Stimulated activated naive CD4-positive, alpha-beta T cell treated with Interleukin-2 at 50 U/mL for 16 hours (primary cell): ENCODE results near the gene SDK1.
"Not testable (repeated sequence)": the region's sequence is repeated elsewhere in the genome, so short reads cannot be mapped to it uniquely, and the experiment has no call there.

Experiments used
- DNase-seq: peaks from one replicate; lab custom pipeline; 2025; lab: John Stamatoyannopoulos, UW

SDK1 gene

GRCh38 chr7:4227105-4228010 is 926.3 kb downstream of the SDK1 start:
- DNase-seq: no peak

GRCh38 chr7:4230352-4230751 is 929.3 kb downstream of the SDK1 start:
- no peak for DNase-seq

- DNase-seq: no peak
Measured at GRCh38 chr7:4233146-4233545, 932.1 kb downstream of the SDK1 start.

GRCh38 chr7:4233621-4234497 is 932.8 kb downstream of the SDK1 start:
- no peak for DNase-seq

GRCh38 chr7:4234498-4234855 is 933.4 kb downstream of the SDK1 start:
- DNase-seq: no peak

- no peak for DNase-seq
Measured at GRCh38 chr7:4234886-4235285, 933.8 kb downstream of the SDK1 start.

- DNase-seq: no peak
Measured at GRCh38 chr7:4235596-4235995, 934.5 kb downstream of the SDK1 start.

GRCh38 chr7:4236389-4236788 is 935.3 kb downstream of the SDK1 start:
- no peak for DNase-seq

GRCh38 chr7:4236873-4237272 is 935.8 kb downstream of the SDK1 start:
- not testable (repeated sequence) for DNase-seq

GRCh38 chr7:4237296-4238235 is 936.5 kb downstream of the SDK1 start:
- DNase-seq: no peak

- DNase-seq: no peak
Measured at GRCh38 chr7:4238861-4239260, 937.8 kb downstream of the SDK1 start.

GRCh38 chr7:4240042-4240441 is 939.0 kb downstream of the SDK1 start:
- DNase-seq: no peak

GRCh38 chr7:4240520-4241303 is 939.7 kb downstream of the SDK1 start:
- no peak for DNase-seq

- no peak for DNase-seq
Measured at GRCh38 chr7:4241304-4241612, 940.2 kb downstream of the SDK1 start.

- DNase-seq: no peak
Measured at GRCh38 chr7:4241791-4242190, 940.7 kb downstream of the SDK1 start.

GRCh38 chr7:4242706-4243105 is 941.7 kb downstream of the SDK1 start:
- no peak for DNase-seq

GRCh38 chr7:4244041-4244440 is 943.0 kb downstream of the SDK1 start:
- no peak for DNase-seq

- DNase-seq: no peak
Measured at GRCh38 chr7:4244635-4245034, 943.6 kb downstream of the SDK1 start.

- no peak for DNase-seq
Measured at GRCh38 chr7:4245135-4245865, 944.2 kb downstream of the SDK1 start.

- no peak for DNase-seq
Measured at GRCh38 chr7:4245866-4246470, 944.9 kb downstream of the SDK1 start.
